GM18861 (cell line): ENCODE data around the gene MMADHC.
A peak's percentile ranks its signal among the peaks of the same experiment; 100 is the strongest.
"Not testable (repeated sequence)": the region's sequence is repeated elsewhere in the genome, so short reads cannot be mapped to it uniquely, and the experiment has no call there.

Experiments used
- ATAC-seq: cut with Tn5 transposase; IDR thresholded peaks from one replicate; pipeline ENCODE4 v1.9.1; 2021; ENCODE audit not compliant: unreplicated experiment

MMADHC gene

DNA sequence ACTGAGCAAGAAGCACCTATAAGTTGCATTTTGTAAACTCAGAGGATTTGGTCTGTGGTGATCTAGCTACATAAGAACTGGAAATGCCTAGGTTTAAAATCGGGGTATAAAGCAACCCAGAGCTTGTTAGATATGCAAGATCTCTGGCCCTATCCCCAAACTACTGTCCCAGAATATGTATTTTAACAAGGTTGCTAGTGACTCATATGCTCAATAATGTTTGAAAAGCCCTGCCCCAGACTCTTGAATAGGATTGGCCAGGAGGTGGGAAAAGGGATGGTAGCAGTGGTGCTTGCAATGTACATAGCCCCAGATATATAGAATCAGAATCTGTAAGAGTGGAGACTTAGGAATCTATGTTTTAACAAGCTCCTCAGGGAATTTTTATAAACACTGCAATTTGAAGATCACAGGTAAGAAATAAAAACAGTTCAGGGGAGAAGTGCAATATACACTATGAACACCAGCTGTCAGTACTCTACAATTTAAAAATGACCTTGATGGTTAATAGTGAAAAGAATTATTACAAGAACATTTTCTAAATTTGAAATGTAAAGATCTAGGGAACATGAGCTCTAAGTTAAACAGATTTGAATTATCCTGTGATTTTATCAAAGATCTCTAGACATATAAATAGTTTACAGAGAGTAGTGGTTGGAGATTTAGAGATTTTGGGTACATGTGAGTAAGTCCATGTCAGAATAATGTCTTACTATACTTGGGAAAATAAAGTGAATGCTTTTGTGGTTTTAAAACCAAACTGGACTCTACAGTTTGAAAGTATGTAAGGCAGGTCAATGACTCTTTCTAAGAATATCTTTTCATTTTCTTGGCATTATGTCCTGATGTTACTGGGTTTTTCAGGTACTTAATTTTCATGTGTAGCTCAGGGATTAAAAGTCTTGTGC, 7.7 kb upstream of the MMADHC start:
- ATAC-seq = no peak

DNA sequence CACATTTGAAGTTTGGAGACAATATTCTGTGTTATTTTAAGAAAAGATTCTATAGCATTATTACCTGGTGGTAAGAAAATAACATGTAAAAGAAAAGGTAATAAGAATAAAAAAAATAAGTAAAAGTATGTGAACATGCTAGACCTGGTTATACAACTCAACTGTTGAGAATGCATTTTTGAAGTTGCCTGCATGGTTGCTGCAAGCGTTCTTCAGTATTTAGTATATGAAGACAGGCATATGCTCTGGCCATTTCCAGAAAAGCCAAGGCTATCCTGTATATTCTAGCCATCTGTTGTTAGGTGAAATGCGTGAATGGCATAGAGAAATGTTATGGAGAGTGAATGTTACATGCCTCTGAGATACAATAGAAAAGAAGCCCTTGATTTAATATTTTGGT, 6.8 kb upstream of the MMADHC start:
- ATAC-seq = no peak

DNA sequence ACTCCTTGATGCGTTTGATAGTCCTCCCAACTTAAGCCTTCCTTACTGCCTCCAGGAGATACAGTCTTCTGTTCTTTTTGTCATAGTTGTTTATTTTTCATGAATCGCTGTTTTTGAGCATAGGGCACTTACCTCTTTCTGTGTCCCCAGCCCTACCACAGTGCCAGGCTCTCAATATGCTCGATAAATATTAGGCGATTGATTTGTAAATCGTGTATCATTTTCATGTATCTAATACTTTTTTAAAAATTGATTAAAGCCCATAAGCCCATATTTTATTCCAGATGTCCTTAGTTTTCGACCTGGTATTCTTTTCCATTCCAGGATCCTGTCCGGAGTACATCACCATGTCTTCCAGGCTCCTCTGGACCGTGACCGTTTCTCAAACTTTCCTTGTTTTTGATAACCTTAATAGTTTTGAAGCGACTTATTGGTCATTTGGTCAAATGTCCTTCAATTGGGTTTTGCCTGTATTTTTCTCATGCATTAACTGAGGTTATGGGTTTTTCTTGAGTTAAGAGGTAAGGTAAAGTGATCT, 444 bp upstream of the MMADHC start:
- peak; percentile 16 for ATAC-seq

DNA sequence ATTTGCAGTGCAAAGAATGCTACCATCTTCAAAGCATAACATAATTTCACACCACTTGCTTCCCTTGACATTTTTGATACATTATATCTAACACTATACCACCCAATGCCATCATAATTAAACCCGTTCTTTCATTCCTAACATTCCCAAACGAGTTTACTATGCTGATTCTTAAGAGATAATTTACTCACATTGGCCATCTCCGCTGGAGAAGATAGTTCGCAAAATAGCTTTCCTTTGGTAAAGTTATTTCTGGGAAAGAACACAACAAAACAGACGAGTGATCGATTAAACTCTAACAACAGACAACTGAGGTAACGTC, 716 bp downstream of the MMADHC start:
- no peak for ATAC-seq

DNA sequence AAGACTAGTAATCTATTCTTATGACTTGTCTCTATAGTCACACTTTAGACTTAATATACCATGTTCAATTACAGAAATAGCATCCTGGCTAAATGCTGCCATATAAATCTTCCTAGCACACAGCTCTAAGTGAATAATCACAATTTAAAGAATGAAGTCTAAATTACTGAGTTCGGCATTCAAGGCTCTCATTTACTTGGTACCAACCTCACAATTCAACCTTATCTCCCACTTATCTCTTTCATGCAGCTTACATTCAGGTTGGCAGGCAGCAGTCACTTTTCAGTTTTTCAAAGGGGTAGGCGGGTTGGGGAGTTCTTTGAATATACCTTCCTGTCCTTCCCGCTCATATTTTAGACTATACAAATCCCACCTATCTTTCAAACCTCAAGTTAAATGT, 1.5 kb downstream of the MMADHC start:
- ATAC-seq = no peak

DNA sequence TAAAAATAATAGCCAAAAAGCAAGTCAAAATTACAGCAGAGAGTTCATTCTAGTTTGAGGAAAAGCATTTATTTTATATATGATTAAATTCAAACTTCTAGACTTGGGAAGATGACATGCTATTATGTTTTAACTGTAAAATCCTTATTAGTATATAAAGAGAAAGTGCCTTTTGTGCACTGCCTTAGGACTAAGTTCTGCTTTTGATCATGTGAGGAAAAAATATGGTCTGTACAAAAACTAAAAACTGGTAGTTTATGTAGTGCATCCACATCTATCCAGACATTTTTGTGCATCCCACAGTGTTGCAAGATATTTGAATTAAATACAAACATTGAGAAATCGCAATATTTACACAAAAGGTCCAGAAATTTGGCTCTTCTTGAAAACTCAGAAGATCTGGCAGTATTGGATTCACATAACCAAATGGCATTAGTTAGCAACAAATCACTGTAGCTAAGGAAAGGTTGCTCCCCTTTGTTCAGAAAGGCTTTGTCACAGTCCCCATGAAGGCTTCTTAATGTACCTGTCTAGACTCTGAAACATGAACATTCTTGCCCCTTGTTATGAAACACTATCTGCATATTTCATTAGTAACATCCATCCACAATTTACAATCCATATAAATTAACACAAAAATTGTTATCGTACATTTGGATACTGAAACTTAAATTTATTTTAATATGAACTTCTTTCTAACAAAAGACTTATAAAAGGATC, 2.2 kb downstream of the MMADHC start:
- no peak for ATAC-seq

DNA sequence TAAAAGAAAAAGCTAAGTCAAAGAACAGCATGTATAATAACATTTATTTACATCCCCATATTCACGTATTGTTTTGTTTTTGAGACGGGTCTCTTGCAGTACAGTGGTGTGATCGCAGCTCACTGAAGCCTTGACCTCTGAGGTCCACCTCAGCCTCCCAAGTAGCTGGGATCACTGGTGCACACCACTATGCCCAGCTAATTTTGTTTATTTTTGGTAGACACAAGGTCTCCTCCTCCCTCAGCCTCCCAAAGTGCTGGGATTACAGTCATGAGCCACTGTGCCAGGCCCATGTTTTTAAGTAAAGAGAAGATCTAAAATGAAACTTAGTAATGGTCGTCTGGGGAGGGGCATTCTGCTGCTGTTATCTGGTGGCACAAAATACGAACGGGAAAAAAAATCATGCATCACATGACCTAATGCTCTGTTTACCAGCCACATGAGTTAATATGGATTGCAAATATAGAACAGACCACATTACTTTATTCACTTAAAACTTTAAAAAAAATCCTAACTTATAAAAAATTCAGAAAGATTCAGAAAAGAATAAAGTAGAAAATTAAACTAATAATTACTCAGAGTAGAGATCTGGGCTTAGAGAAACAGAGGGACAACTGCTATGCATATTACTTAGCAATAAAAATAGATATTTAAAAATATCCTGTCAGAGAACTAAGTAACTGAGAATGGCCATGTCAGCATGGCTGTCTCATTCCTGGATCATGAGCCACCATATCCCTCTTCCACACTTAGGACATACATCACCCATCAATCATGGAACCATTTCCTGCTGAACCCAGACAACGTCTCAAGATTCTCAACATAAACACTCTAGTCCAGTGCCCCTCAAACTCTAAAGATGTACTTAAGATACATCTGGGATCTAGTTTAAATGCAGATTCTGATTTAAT, 7.3 kb downstream of the MMADHC start:
- no peak for ATAC-seq

DNA sequence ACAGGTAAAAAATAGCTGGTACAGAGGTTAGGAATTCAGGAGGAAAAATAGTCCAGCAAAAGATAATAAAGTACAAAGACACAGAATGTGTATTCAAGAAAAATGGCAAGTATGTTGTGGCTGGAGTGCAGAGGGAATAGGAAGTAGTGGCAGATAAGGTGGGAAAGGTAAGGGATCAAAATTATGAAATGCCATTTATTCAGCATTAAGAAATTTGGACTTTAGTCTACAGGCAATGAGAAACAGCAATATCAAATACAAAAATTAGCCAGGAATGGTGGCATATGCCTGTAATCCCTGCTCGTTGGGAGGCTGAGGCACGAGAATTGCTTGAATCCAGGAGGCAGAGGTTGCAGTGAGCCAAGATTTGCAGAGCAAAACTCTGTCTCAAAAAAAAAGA, 10.3 kb downstream of the MMADHC start:
- no peak for ATAC-seq

DNA sequence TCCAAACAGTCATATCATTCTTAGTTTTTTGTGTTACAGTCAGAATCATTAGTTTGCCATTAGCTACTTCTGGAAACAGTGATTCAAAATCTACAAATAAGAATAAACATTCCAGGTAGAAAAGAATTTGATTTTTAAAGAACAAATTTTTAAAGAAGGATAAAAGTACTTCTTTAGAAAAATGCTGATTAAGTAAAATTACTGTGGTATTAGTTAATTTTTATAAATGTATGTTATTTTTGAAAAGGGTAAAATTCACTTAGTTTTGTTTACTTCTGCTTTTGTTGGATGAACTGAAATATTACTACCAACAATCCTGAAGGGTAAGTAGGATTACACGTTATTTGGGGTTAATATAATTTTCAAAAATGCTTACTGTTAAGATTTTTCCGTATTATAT, 11.8 kb downstream of the MMADHC start:
- no peak for ATAC-seq

DNA sequence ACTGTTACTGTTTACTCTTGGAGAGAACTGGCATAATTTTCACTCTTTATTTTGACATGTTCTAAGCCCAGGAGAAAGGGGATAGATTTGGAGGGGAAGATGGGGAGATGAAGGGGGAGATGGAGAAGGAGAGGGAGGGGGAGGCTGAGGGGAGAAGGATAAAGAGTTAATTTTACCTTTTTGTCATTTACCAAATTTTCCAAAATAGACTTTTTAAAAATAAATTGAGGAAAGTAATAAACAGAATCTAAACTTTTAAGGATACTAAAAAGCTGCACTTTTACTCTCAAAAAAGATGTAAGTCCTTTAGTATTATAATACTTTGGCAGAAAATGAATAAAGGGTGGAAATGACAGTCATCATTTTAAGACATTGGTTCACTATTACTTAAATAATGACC, 12.3 kb downstream of the MMADHC start:
- ATAC-seq = no peak

DNA sequence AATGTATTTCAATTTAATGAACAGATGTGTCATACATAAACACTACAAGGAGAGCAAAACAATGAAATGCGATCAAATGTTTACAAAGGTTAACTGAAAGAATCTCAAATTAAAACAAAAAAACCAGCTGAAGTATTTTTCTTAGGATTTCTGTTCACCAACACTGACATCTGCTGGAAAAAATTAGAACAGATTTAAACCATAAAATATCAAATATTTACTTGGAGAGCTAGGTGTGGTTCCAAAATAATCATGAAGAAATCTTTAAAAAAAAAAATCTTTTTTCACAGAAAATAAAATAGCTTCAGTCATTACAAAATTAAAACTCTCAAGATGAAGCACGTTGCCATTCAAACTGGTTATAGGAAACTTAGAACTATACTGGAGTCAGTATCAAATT, 13.8 kb downstream of the MMADHC start:
- no peak for ATAC-seq

DNA sequence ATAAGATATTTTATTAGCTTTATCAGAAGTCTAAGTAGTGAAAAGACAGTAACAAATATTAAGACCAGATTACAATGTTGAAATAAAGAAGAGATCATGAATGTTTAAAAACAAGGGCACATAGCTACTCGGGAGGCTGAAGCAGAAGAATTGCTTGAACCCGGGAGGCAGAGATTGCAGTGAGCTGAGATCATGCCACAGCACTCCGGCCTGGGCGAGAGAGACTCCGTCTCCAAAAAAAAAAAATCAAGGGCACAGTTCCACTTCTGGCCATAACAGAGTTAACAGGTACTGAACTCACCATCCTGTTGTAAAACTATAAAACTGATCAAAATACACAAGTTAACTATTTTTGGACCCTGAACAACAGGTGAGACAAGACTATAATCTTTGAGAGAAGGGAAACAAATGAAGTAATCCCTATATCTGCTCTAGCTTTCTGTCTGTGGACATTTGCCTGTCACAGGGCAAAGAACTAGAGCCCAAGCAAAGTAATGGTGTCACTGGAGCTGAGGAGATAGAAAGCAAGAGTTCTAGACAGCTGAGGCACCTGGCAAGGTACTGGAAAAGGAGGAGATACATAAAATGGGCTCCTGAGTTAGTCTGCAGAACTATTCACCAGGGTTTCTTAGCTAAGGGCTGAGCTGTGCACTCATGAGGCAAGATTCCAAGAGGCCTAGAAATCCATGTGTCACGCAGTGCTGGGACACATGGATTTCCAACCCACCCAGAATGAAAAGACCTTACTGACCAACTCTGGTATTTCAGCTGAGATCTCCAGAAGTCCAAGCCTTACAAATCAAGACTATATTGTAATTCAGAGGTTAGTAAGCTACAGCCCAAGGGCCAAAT, 15.2 kb downstream of the MMADHC start:
- ATAC-seq = no peak

DNA sequence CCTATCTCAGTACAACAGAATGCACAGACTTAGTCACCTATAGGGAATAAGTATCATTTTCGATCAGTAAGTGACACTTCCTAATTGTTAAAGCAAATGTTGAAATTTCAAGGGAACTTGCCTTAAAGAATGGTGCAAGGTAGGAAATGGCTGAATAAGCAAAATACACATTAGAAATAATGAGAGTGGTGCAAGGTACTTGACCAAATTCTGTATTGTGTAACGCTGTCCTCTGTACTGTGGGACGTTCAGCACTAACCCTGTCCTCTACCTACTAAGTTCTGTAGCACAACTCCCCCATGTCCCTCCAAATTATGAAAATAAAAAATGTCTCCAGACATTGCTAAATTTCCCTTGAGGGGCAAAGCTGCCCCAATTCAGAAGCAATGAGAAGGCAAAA, 19.4 kb downstream of the MMADHC start:
- no peak for ATAC-seq

DNA sequence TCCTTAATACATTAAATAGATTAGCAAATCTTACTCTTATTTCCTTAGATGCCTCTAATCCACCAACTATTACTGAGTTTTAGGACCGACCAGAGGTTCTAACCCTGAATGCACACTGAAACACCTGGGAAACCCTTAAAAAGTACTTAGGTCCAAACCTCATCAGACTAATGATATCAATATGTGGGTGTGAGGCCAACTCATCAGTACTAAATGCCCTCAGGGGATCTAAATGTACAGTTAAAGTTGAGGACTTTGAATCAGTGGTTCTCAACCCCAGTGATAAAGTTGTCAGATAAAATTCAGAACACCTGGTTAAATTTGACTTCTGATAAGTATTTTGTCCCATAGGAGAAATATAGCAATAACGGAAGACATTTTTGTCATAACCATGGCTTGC, 20.9 kb downstream of the MMADHC start:
- ATAC-seq = no peak

DNA sequence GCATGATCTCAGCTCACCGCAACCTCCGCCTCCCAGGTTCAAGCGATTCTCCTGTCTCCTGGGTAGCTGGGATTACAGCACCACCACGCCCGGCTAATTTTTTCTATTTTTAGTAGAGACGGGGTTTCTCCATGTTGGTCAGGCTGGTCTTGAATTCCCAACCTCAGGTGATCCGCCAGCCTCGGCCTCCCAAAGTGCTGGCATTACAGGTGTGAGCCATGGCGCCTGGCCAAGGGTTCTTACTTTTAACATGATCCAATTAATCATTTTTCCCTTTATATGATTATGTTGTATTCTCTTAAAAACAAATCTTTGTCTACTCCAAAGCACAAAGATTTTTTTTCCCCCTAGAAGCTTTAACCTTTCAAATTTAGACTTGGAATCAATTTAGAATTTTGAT, 21.9 kb downstream of the MMADHC start:
- ATAC-seq = not testable (repeated sequence)

DNA sequence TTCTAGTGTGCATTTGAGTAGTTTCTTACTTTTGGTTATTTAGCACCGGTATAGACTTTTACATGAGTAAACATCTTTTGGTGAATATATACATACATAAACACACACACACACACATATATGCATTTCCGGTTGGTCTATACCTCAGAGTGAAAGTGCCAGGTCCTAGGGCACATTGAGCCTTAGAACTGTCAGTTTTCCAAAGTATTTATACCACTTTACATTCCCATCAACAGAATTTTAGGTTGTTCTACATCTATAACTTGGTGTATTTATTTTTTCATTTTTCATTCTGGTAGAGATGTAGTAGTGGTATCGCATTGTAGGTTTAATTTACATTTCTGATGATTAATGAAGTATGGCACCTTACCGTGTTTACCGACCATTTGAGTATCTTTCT, 22.6 kb downstream of the MMADHC start:
- ATAC-seq = no peak

DNA sequence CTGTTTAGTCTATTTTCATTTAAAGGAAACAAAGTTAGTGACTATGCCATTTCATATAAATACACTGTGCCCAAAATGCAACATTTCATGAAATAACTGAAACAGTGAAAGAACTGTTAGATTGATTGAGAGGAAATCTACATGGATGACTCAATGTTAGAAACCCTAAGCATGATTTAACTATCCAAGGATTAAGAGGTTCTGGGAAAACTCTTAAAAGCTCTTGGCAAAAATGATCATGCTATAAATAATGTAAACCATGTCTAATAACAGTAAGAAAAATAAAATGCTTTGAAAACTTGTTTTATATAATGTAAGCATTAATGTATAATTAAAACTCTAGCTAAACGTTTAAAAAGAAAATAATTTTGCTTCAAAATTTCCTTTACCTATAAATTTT, 23.5 kb downstream of the MMADHC start:
- no peak for ATAC-seq

DNA sequence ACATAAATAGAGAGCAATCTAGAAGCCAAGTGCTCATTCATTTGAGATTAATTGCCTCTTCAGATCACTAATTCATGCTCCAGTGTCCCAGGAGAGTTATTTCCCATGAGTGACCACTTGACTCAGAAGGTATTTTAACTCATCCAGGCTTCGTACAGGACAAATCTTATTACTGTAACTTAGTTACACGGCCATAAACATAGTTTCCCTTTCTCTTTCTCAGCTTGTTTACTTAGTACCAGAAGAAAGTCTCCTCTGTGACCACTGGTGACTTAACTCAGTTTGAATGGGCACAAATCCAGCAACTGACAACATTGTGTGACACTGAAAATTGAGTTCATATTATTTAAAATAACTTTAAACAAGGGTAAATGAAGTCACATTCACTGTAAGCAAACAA, 25.3 kb downstream of the MMADHC start:
- no peak for ATAC-seq

DNA sequence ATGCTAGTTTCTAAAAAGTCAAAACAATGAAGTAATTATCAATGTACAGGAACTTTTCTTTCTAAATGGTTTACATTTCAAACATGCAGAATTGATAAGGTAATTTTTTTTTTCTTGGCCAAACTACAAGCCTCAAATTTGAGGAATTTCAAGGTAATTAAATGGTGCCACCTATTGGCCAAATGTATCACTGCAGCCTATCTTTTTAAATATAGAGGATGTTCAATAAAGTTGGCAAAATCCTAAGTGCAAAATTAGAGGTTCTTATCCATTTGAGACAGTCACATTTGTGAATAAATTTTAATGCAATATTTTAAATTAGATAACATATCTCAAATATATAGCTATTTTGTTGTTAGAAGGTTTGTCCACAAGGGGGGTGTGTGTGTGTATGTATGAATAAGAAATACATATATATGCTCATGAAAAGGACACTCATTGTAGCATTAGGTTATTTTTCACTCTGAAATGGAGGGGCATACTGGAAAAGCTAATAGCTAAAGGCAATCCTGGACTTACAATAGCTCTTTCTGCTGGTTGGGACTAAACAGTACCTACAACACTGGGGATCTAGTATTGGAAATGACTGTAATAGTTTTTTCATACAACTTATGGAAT, 26.2 kb downstream of the MMADHC start:
- ATAC-seq = peak; percentile 34
